Measurements from ENCODE around the gene PNKD.
A peak's percentile ranks its signal among the peaks of the same experiment; 100 is the strongest.
"Not testable (repeated sequence)": the region's sequence is repeated elsewhere in the genome, so short reads cannot be mapped to it uniquely, and the experiment has no call there.

PNKD gene

GRCh38 chr2:218257390-218257981, 12.8 kb upstream of the PNKD start:
- no peak for DNase-seq

- peak; percentile 78 for DNase-seq
These were observed 11.0 kb upstream of the PNKD start for GRCh38 chr2:218259099-218259961.

GRCh38 chr2:218260166-218260565, 10.2 kb upstream of the PNKD start:
- DNase-seq, result no peak

GRCh38 chr2:218260742-218261422, 9.4 kb upstream of the PNKD start, which contains the start of gene GPBAR1:
GPBAR1 (plus strand) TSS chr2:218261015; CDS start chr2:218262725, 1,710 bp downstream.
- DNase-seq, result no peak

- no peak for DNase-seq
These were observed 8.7 kb upstream of the PNKD start for GRCh38 chr2:218261423-218262236.

- DNase-seq, result no peak
These were observed 8.1 kb upstream of the PNKD start for GRCh38 chr2:218262237-218262600.

- DNase-seq, result no peak
These were observed 7.4 kb upstream of the PNKD start for GRCh38 chr2:218262631-218263586.

- DNase-seq, result no peak
These were observed 6.3 kb upstream of the PNKD start for GRCh38 chr2:218263817-218264641.

- DNase-seq, result no peak
These were observed 5.4 kb upstream of the PNKD start for GRCh38 chr2:218264773-218265561.

GRCh38 chr2:218265626-218266025, 4.7 kb upstream of the PNKD start:
- no peak for DNase-seq

- DNase-seq, result no peak
These were observed 3.9 kb upstream of the PNKD start for GRCh38 chr2:218266316-218266979.

- no peak for DNase-seq
These were observed 3.1 kb upstream of the PNKD start for GRCh38 chr2:218267259-218267658.

- no peak for DNase-seq
These were observed 585 bp downstream of the PNKD start for GRCh38 chr2:218270721-218271486.

GRCh38 chr2:218271487-218271797, 1.1 kb downstream of the PNKD start:
- DNase-seq, result no peak

- no peak for DNase-seq
These were observed 1.7 kb downstream of the PNKD start for GRCh38 chr2:218271865-218272530.

- DNase-seq, result peak; percentile 85
These were observed 2.4 kb downstream of the PNKD start for GRCh38 chr2:218272531-218273212.

- not testable (repeated sequence) for DNase-seq
These were observed 3.0 kb downstream of the PNKD start for GRCh38 chr2:218273214-218273907.
